Stimulated activated CD4-positive, alpha-beta T cell treated with anti-CD3 and anti-CD28 coated beads, Interleukin-1b, Interleukin-23, amount 100 ng/mL, for 1 hour (primary cell): Measurements from ENCODE around the gene INPP5A.
"Not testable (repeated sequence)": the region's sequence is repeated elsewhere in the genome, so short reads cannot be mapped to it uniquely, and the experiment has no call there.

ENCODE experiments used
- DNase-seq, 2 donors: peaks; one replicate each; pipeline ENCODE4 v3.0.0-alpha.2; 2020; ENCODE audit warnings: low read depth in 2 of 2

Gene INPP5A

GRCh38 chr10:132503581-132504421 is 33.8 kb upstream of the INPP5A start:
- no peak for DNase-seq

GRCh38 chr10:132504501-132505272 is 32.9 kb upstream of the INPP5A start:
- no peak for DNase-seq

GRCh38 chr10:132505546-132505945 is 32.0 kb upstream of the INPP5A start:
- DNase-seq = not testable (repeated sequence)

GRCh38 chr10:132506711-132507408 is 30.7 kb upstream of the INPP5A start:
- no peak for DNase-seq

GRCh38 chr10:132507409-132507955 is 30.1 kb upstream of the INPP5A start:
- no peak for DNase-seq

- no peak for DNase-seq
These were observed 29.6 kb upstream of the INPP5A start for GRCh38 chr10:132507956-132508490.

GRCh38 chr10:132508581-132509443 is 28.8 kb upstream of the INPP5A start:
- no peak for DNase-seq

GRCh38 chr10:132509506-132510173 is 27.9 kb upstream of the INPP5A start:
- no peak for DNase-seq

GRCh38 chr10:132510174-132510611 is 27.4 kb upstream of the INPP5A start:
- no peak for DNase-seq

- no peak for DNase-seq
These were observed 26.2 kb upstream of the INPP5A start for GRCh38 chr10:132511121-132512051.

- no peak for DNase-seq
These were observed 25.5 kb upstream of the INPP5A start for GRCh38 chr10:132512052-132512442.

GRCh38 chr10:132512693-132513345 is 24.8 kb upstream of the INPP5A start:
- DNase-seq = no peak

GRCh38 chr10:132514821-132515520 is 22.6 kb upstream of the INPP5A start:
- DNase-seq = no peak

- no peak for DNase-seq
These were observed 21.5 kb upstream of the INPP5A start for GRCh38 chr10:132515811-132516726.

- DNase-seq = no peak
These were observed 20.5 kb upstream of the INPP5A start for GRCh38 chr10:132516771-132517725.
